Astrocyte (in vitro differentiated cells and primary cell): ENCODE results near the gene PIK3R4. TPM values are rescaled to one million over a fixed set of nuclear protein-coding genes. Genes with fewer than 3 reads are reported as not detected.

ENCODE experiments used
- DNase-seq: peaks from one replicate; pipeline ENCODE4 v3.0.0-alpha.2; 2010; ENCODE audit warnings: low read depth
- FAIRE-seq: peaks from 2 replicates; lab custom pipeline; 2011; peaks lifted over from hg19 to GRCh38; lab: Jason Lieb, UNC
- H2AFZ ChIP-seq: 2 replicates; pipeline ENCODE4 v1.6.0; 2012; ENCODE audit warnings: low read depth, low read length, inconsistent platforms
- H3K27ac ChIP-seq: 2 replicates; pipeline ENCODE4 v1.5.1; 2011; ENCODE audit warnings: low read depth, low read length, inconsistent platforms
- H3K27me3 ChIP-seq: 2 replicates; pipeline ENCODE4 v1.6.0; 2011; ENCODE audit warnings: low read length, inconsistent platforms; ENCODE audit not compliant: insufficient read depth
- H3K36me3 ChIP-seq: 2 replicates; pipeline ENCODE4 v1.5.1; 2011; ENCODE audit warnings: low read length, inconsistent platforms; ENCODE audit not compliant: insufficient read depth
- H3K4me1 ChIP-seq: 2 replicates; pipeline ENCODE4 v1.5.1; 2011; ENCODE audit warnings: low read length, inconsistent platforms; ENCODE audit not compliant: insufficient read depth
- H3K4me2 ChIP-seq: 2 replicates; pipeline ENCODE4 v1.6.0; 2012; ENCODE audit warnings: low read length, inconsistent platforms
- H3K4me3 ChIP-seq: 2 replicates; pipeline ENCODE4 v1.5.1; 2011; ENCODE audit warnings: low read depth, mild to moderate bottlenecking, low read length, inconsistent platforms; ENCODE audit not compliant: insufficient read depth
- H3K79me2 ChIP-seq: 2 replicates; pipeline ENCODE4 v1.6.0; 2012; ENCODE audit warnings: mild to moderate bottlenecking, low read length, inconsistent platforms; ENCODE audit not compliant: insufficient read depth
- H3K9ac ChIP-seq: 2 replicates; pipeline ENCODE4 v1.6.0; 2012; ENCODE audit warnings: mild to moderate bottlenecking, low read length, inconsistent platforms
- H3K9me3 ChIP-seq: 2 replicates; pipeline ENCODE4 v1.5.1; 2012; ENCODE audit warnings: low read depth, mild to moderate bottlenecking, low read length, inconsistent platforms; ENCODE audit not compliant: insufficient read depth
- H4K20me1 ChIP-seq: 2 replicates; pipeline ENCODE4 v1.6.0; 2012; ENCODE audit warnings: low read length, inconsistent platforms; ENCODE audit not compliant: insufficient read depth
- H3K27ac Mint-ChIP-seq: one replicate; pipeline ENCODE4 v1.8.0; 2021; ENCODE audit warnings: mild to moderate bottlenecking, mixed read lengths; ENCODE audit not compliant: unreplicated experiment
- H3K27me3 Mint-ChIP-seq: one replicate; pipeline ENCODE4 v1.8.0; 2021; ENCODE audit warnings: low read depth, mixed read lengths; ENCODE audit not compliant: unreplicated experiment
- H3K36me3 Mint-ChIP-seq: one replicate; pipeline ENCODE4 v1.8.0; 2021; ENCODE audit warnings: low read depth, mixed read lengths; ENCODE audit not compliant: unreplicated experiment
- H3K4me1 Mint-ChIP-seq: one replicate; pipeline ENCODE4 v1.8.0; 2021; ENCODE audit warnings: low read depth, mixed read lengths; ENCODE audit not compliant: unreplicated experiment
- H3K4me3 Mint-ChIP-seq: one replicate; pipeline ENCODE4 v1.8.0; 2021; ENCODE audit warnings: mild to moderate bottlenecking, moderate library complexity, mixed read lengths; ENCODE audit not compliant: unreplicated experiment
- H3K9me3 Mint-ChIP-seq: one replicate; pipeline ENCODE4 v1.8.0; 2021; ENCODE audit warnings: mild to moderate bottlenecking, mixed read lengths; ENCODE audit not compliant: unreplicated experiment
- EZH2 ChIP-seq: IDR thresholded peaks from 2 replicates; pipeline ENCODE4 v1.6.1; 2012; ENCODE audit warnings: mild to moderate bottlenecking, low read length, inconsistent platforms; ENCODE audit not compliant: insufficient read depth
- total RNA-seq: library from RNA; stranded (reverse); gene quantifications from 2 replicates; pipeline ENCODE4 v1.2.1, GENCODE V29; 2021
- TF ChIP-seq, protein P1 (sequence below): IDR thresholded peaks from 2 replicates; pipeline ENCODE4 v1.5.1; 2011; ENCODE audit warnings: low read depth, mild to moderate bottlenecking, inconsistent platforms, low read length, moderate library complexity; ENCODE audit not compliant: insufficient read depth

Gene PIK3R4
- total RNA-seq, 1 donor from 2014 or later: 22.2 TPM

DNA sequence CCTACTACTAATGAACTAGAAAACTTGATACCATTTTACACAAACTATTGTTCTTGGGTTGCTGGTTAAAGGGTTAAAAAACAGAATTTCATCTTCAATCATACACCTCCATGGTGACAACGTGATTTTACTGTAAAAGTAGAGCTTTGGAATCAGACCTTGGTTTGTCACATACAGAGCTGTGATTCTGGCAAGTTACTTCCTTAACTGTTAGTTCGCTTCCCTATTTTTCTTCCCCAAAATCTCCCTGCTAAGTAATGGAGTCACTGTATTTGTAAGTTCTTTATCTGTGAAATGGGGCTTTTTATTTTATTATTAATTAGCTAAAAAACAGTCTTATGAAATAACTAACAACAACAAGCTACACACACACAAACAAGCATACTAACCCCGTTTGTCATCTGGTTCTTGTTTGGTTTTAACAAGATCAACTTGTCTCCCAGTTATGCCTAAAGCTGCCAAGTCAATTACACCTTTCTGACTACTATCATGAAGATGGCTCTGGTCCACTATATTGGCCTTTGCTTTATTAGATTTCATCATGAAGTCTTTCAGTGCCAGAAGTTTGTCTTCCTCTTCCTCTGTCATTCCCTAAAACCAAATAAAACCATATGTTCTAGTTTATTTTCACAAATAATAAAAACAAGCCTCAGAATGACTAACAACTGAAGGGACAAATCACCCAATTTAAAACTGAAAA lies 38.6 kb downstream of the PIK3R4 start:
- Histone ChIP-seq H3K27ac (no peak overlapping the region), H4K20me1 (no peaks in the 10 kb centered on the region), H2AFZ (no peak overlapping the region), H3K79me2 (no peaks in the 10 kb centered on the region), H3K9me3 (no peaks in the 10 kb centered on the region), H3K27me3 (no peaks in the 10 kb centered on the region), H3K4me1 (no peaks in the 10 kb centered on the region), H3K36me3 (peaks cover 27% of the 10 kb centered on the region), H3K4me3 (no peak overlapping the region), H3K4me2 (no peak overlapping the region), H3K9ac (no peak overlapping the region)
- no peak for FAIRE-seq
- Mint-ChIP-seq H3K4me1 (no peaks in the 10 kb centered on the region), H3K27ac (no peak overlapping the region), H3K36me3 (peaks cover 2% of the 10 kb centered on the region), H3K9me3 (no peaks in the 10 kb centered on the region), H3K4me3 (no peak overlapping the region), H3K27me3 (no peaks in the 10 kb centered on the region)
- TF ChIP-seq, protein P1, sequence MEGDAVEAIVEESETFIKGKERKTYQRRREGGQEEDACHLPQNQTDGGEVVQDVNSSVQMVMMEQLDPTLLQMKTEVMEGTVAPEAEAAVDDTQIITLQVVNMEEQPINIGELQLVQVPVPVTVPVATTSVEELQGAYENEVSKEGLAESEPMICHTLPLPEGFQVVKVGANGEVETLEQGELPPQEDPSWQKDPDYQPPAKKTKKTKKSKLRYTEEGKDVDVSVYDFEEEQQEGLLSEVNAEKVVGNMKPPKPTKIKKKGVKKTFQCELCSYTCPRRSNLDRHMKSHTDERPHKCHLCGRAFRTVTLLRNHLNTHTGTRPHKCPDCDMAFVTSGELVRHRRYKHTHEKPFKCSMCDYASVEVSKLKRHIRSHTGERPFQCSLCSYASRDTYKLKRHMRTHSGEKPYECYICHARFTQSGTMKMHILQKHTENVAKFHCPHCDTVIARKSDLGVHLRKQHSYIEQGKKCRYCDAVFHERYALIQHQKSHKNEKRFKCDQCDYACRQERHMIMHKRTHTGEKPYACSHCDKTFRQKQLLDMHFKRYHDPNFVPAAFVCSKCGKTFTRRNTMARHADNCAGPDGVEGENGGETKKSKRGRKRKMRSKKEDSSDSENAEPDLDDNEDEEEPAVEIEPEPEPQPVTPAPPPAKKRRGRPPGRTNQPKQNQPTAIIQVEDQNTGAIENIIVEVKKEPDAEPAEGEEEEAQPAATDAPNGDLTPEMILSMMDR: no peak
- DNase-seq: no peak

DNA sequence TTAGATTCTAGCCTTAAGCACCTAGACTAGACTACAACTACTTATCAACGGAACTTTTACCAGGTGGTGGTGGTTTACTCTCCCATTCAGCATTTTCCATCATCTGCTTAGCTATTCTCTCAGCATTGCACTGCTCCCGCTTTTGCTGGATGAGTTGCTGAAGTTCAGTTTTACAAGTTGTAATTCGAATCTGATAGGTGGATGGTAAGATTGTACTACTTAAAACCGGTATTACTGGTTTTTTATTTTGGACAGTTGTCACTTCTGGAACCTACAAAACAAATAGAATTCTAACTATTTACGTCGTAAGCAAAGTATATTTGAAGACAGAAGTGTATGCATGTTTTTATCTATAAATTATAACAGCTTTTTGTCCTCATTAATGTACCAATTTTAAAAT lies 41.1 kb downstream of the PIK3R4 start:
- Mint-ChIP-seq H3K4me3 (no peak overlapping the region), H3K4me1 (no peaks in the 10 kb centered on the region), H3K9me3 (no peaks in the 10 kb centered on the region), H3K27me3 (no peaks in the 10 kb centered on the region), H3K27ac (no peak overlapping the region), H3K36me3 (peaks cover 2% of the 10 kb centered on the region)
- FAIRE-seq: no peak
- no peaks in the 10 kb centered on the region for H3K27me3 ChIP-seq
- TF ChIP-seq, protein P1: no peak
- no peak for TF ChIP-seq EZH2
- peaks cover 29% of the 10 kb centered on the region for H3K36me3 ChIP-seq
- H3K27ac ChIP-seq: no peak overlapping the region
- DNase-seq: no peak
- no peak overlapping the region for H2AFZ ChIP-seq
- H3K4me2 ChIP-seq: no peak overlapping the region
- H4K20me1 ChIP-seq: no peaks in the 10 kb centered on the region
- H3K4me1 ChIP-seq: no peaks in the 10 kb centered on the region
- no peaks in the 10 kb centered on the region for H3K79me2 ChIP-seq
- no peaks in the 10 kb centered on the region for H3K9me3 ChIP-seq
- H3K9ac ChIP-seq: no peak overlapping the region
- H3K4me3 ChIP-seq: no peak overlapping the region

- H2AFZ ChIP-seq: no peak overlapping the region
- peaks cover 2% of the 10 kb centered on the region for H3K36me3 Mint-ChIP-seq
- no peak overlapping the region for H3K27ac ChIP-seq
- no peak overlapping the region for H3K4me3 Mint-ChIP-seq
- no peaks in the 10 kb centered on the region for H3K9me3 ChIP-seq
- H3K27me3 Mint-ChIP-seq: no peaks in the 10 kb centered on the region
- no peaks in the 10 kb centered on the region for H3K4me1 ChIP-seq
- H3K9me3 Mint-ChIP-seq: no peaks in the 10 kb centered on the region
- no peak overlapping the region for H3K9ac ChIP-seq
- H4K20me1 ChIP-seq: no peaks in the 10 kb centered on the region
- H3K4me1 Mint-ChIP-seq: no peaks in the 10 kb centered on the region
- H3K27me3 ChIP-seq: no peaks in the 10 kb centered on the region
- H3K36me3 ChIP-seq: peaks cover 33% of the 10 kb centered on the region
- H3K79me2 ChIP-seq: no peaks in the 10 kb centered on the region
- FAIRE-seq (no peak), DNase-seq (no peak)
- H3K4me2 ChIP-seq: no peak overlapping the region
- TF ChIP-seq, protein P1: no peak
- no peak for TF ChIP-seq EZH2
- no peak overlapping the region for H3K4me3 ChIP-seq
- no peak overlapping the region for H3K27ac Mint-ChIP-seq
Observed at GRCh38 chr3:130702985-130703384, 43.6 kb downstream of the PIK3R4 start.
